VCaP (cell line): ENCODE results near the gene MVK.
A peak's percentile ranks its signal among the peaks of the same experiment; 100 is the strongest.

ENCODE experiments used
- H3K27ac ChIP-seq: fragments of 450-650 bp; 2 replicates; pipeline ENCODE4 v1.5.1; 2017
- TF ChIP-seq, protein P1 (sequence below): fragments of 450-650 bp; conservative IDR thresholded peaks from 2 replicates; pipeline ENCODE4 v1.5.1; 2017; ENCODE audit warnings: mild to moderate bottlenecking, moderate library complexity

Gene MVK

DNA sequence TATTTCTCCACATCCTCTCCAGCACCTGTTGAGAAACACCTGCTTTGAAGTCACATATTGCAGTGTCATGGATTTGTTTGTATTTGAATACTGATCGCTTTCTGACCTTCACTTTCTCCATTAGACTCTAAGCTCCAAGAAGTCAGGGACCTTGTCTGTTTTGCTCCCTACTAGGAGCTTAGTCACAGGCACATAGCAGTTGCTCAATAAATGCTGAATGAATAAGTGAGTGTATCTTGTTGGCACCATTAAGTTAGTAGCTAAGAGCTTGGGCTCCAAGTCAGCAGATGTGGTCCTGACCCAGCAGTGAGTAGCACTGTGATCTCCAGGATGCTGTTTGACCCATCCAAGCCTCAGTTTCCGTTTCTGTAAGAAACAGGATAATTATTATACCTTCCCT lies 10.1 kb downstream of the MVK start:
- TF ChIP-seq, protein P1, sequence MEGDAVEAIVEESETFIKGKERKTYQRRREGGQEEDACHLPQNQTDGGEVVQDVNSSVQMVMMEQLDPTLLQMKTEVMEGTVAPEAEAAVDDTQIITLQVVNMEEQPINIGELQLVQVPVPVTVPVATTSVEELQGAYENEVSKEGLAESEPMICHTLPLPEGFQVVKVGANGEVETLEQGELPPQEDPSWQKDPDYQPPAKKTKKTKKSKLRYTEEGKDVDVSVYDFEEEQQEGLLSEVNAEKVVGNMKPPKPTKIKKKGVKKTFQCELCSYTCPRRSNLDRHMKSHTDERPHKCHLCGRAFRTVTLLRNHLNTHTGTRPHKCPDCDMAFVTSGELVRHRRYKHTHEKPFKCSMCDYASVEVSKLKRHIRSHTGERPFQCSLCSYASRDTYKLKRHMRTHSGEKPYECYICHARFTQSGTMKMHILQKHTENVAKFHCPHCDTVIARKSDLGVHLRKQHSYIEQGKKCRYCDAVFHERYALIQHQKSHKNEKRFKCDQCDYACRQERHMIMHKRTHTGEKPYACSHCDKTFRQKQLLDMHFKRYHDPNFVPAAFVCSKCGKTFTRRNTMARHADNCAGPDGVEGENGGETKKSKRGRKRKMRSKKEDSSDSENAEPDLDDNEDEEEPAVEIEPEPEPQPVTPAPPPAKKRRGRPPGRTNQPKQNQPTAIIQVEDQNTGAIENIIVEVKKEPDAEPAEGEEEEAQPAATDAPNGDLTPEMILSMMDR: no peak
- H3K27ac ChIP-seq: no peak overlapping the region

DNA sequence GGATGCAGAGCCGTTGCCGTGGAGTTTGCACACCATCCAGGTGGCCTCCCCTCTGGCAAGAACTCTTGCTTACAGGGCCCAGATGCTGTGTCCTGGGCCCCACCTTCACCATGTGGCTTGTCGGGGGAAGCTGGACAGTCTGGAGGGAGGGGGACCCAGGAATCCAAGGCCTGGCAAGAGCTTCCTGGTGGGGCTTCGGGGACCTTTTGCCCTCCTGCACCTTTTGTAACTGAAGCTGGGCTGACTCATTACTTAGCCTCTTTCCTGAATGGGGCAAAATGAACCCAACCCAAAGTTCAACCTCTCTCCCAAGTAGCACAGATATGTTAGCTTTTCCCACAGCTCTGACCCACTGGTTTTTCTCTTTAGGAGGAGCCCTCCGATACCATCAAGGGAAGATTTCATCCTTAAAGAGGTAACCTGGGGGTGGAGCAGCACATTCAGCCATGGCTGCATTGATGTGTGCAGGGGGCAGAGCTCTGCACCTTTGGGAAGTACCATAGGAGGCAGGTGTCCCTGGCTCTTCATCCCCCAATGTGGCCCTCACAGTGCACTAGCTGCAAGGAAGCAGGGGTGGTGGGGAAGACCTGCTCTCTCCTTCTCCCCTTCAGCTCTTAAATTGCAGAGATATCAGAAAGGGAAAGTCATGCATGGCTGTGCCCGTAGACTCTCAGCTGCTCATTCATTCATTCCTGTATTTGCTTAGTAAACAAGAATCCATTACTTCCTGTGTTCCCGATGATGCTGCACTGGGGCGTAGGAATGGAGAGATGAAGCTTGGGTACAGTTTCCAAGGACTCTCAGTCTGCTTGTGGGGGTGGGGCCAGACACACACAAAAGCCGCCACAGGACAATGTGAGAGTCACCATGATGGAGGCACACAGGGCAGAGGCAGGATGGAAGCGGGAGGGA lies 13.0 kb downstream of the MVK start:
- no peak overlapping the region for H3K27ac ChIP-seq
- TF ChIP-seq, protein P1: no peak

DNA sequence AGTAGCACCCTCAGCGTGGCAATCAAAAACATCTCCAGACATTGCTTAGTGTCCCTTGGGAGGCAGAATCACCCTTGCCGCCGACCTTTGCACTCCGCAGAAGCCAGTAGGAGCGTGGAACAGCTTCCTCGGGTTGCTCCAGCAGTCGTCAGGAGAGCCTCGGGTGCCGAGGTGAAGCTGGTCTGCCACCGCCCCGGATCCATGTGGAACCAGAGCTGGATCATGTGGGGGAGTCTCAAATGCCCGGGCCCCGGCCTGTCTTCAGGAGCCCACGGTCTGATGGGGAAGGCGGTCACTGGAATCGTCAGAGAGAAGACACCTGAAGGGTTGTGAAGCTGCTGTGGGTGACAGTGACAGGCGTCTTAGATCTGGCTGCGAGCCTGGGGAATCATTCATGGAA lies 14.3 kb downstream of the MVK start:
- TF ChIP-seq, protein P1: no peak

DNA sequence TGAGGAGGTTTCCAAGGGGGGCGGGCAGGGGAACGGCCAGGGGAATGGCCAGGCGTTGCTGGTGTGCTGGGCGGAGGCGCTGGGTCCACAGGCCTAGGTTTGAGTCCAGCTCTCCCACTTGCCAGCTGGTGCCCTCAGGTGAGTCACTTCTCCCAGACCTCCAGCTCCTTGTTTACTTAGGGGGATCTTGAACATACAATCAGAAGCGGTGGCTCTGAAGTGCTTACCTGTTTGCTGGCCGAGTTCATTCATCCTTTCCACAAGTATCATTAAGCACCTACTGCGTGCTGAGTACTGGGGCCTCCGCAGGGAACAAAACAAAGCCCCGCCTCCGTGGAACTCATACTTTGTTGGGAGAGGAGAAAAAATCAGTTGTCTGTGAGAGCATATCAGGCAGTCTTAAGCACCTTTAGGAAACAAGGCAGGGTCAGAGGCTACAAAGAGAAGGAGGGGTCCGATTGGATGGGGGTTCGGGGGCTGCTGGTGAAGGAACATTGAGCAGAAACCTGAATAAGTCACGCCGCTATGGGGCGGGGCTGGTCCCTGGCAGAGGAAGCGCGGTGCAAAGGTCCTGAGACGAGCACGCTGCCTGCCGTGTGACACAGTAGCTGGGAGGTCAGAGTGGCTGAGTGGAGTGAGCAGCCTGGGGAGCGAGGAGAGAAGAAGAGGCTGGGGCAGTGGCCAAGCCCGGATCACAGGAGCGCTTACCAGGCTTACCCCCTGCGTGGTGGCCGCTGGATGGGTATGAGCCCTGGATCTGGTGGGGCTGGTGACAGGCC lies 15.1 kb downstream of the MVK start:
- H3K27ac ChIP-seq: peak overlapping the region; percentile 74
- TF ChIP-seq, protein P1: no peak

More for the DNA sequence above, 14.3 kb downstream of the MVK start:
- peak overlapping the region; percentile 74; the same call in 1 of the 2 replicates for H3K27ac ChIP-seq

DNA sequence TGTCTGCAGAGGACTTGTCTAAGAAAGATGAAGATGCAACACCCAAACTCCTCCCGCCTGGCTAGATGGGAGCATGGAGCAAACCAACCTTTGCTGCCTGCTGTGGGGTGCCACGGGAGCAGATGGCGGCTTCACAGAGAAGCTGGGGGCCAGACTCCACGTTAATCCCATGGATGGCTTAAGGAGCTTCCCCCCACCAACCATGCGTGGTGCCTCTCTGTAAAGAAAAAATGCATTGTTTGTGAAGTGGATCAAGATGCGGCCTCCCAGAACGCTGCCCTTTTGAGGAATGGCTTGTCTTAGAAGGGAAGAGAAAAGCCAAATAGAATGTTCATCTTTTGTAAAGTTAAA lies 15.6 kb downstream of the MVK start:
- H3K27ac ChIP-seq: peak overlapping the region; percentile 74
- TF ChIP-seq, protein P1: no peak

DNA sequence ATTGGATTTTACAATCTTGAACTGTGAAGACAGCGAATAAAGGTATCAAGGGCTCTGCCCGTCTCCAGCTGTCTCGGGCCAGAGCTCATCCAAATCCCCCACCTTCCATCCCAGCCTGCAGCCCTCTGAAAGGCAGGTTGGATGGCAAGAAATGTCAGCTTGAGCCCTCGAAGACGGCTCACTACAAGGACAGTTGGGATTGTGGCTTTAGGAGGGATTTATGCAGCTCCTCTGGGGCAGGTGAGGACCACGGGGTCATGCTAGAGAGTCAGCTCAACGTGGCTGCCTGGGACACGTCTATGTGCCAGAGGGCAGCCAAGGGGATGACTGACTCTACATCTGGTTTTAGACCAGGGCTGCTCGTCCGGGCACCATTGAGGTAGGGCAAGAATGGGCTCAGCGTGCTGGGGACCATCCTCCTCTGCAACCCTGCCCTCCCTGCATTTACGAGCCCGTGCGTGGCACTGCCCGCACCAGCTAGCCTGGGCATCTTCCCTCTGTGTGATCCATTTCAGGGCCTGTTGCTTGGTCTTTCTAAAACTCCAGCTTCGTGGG lies 16.2 kb downstream of the MVK start:
- TF ChIP-seq, protein P1: no peak
- H3K27ac ChIP-seq: peak overlapping the region; percentile 74

DNA sequence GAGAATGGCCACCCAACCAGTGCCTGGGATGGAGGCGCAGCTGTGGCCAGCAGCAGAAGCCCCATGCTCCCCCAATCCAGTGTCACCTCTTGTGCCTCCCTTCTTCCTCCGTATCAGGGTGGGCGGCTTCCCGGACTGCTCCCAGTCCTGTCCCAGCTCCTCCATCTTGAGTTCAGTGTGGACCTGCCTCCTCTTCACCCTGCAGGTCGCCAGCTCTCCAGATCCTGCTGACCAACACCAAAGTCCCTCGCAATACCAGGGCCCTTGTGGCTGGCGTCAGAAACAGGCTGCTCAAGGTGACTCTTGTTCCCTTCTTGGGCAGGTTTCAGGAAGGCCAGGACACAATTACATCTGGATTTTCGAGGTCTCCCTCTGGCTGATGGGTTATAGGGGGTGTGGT lies 17.0 kb downstream of the MVK start:
- peak overlapping the region; percentile 74; the same call in 1 of the 2 replicates for H3K27ac ChIP-seq
- TF ChIP-seq, protein P1: no peak
